IPS-15b (cell line): ENCODE results near the gene LARP6.
"Not testable (repeated sequence)": the region's sequence is repeated elsewhere in the genome, so short reads cannot be mapped to it uniquely, and the experiment has no call there.

Source experiments
- H3K27me3 ChIP-seq: one replicate; pipeline ENCODE4 v1.6.1; 2013; ENCODE audit warnings: low read length; ENCODE audit not compliant: control insufficient read depth, insufficient read depth
- H3K36me3 ChIP-seq: one replicate; pipeline ENCODE4 v1.6.1; 2013; ENCODE audit warnings: low read length; ENCODE audit not compliant: control insufficient read depth, insufficient read depth
- H3K4me1 ChIP-seq: one replicate; pipeline ENCODE4 v1.6.1; 2013; ENCODE audit warnings: mild to moderate bottlenecking, low read length; ENCODE audit not compliant: control insufficient read depth, insufficient read depth
- H3K4me3 ChIP-seq: one replicate; pipeline ENCODE4 v1.5.1; 2013; ENCODE audit warnings: low read depth, low read length
- H3K9ac ChIP-seq: one replicate; pipeline ENCODE4 v1.6.1; 2013; ENCODE audit warnings: low read depth, mild to moderate bottlenecking, low read length
- H3K9me3 ChIP-seq: one replicate; pipeline ENCODE4 v1.6.1; 2013; ENCODE audit warnings: mild to moderate bottlenecking, low read length; ENCODE audit not compliant: control insufficient read depth, insufficient read depth

The LARP6 gene

DNA sequence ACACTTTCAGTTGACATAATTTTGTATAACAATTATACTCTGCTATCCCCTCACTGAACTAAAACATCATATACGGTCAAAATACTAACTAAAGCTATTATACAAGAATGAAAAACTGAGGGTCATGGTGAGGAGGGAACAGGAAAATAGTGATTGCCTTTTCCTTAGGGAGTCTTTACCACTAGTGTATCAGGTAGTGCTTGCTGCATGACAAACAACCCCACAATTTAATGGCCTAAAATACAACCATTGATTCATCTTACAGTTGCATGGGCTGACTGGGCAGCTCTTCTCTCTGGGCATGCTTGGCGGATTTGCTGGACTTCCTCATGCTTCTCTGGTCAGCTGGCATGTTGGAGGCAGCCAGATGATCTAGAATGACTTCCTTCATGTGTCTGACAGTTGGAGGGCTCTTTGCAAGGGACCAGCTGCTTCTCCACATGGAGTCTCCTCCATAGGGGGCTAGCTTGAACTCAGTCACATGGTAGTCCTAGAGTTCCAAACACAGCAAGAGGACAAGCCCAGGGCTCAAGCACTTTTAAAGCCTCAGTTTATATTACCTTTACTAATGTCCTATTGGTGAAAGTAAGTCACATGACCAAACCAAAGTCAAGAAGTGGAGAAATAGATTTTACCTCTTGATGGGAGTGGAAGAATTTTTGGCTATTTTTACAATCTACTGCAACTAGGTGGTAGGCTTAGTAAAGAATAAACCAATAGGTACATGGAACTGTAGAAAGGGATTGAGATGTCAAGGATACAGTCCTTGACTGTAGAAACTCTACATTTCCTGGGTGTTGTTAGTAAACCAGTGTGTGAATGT, 19.5 kb upstream of the LARP6 start:
- no peaks in the 10 kb centered on the region for H3K36me3 ChIP-seq

DNA sequence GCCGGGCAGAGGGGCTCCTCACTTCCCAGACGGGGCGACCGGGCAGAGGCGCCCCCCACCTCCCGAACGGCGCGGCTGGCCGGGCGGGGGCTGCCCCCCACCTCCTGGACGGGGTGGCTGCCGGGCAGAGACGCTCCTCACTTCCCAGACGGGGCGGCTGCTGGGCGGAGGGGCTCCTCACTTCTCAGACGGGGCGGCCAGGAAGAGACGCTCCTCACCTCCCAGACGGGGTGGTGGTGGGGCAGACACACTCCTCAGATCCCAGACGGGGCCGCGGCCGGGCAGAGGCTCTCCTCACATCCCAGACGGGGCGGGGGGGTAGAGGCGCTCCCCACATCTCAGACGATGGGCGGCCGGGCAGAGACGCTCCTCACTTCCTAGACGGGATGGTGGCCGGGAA, 17.5 kb upstream of the LARP6 start:
- H3K9me3 ChIP-seq, H3K36me3 ChIP-seq, H3K27me3 ChIP-seq, H3K4me3 ChIP-seq, H3K4me1 ChIP-seq, H3K9ac ChIP-seq: not testable (repeated sequence)

More for the DNA sequence above, 19.5 kb upstream of the LARP6 start:
- Histone ChIP-seq H3K9ac (no peak overlapping the region), H3K4me3 (no peak overlapping the region), H3K27me3 (no peaks in the 10 kb centered on the region), H3K9me3 (no peaks in the 10 kb centered on the region), H3K4me1 (no peaks in the 10 kb centered on the region)

GRCh38 chr15:70870051-70870450, 16.1 kb upstream of the LARP6 start:
- Histone ChIP-seq H3K4me3 (no peak overlapping the region), H3K4me1 (no peaks in the 10 kb centered on the region), H3K36me3 (no peaks in the 10 kb centered on the region), H3K9ac (no peak overlapping the region), H3K9me3 (no peaks in the 10 kb centered on the region), H3K27me3 (no peaks in the 10 kb centered on the region)

GRCh38 chr15:70869346-70869745, 15.4 kb upstream of the LARP6 start:
- Histone ChIP-seq H3K9ac (no peak overlapping the region), H3K9me3 (no peaks in the 10 kb centered on the region), H3K4me1 (no peaks in the 10 kb centered on the region), H3K36me3 (no peaks in the 10 kb centered on the region), H3K4me3 (no peak overlapping the region), H3K27me3 (no peaks in the 10 kb centered on the region)

DNA sequence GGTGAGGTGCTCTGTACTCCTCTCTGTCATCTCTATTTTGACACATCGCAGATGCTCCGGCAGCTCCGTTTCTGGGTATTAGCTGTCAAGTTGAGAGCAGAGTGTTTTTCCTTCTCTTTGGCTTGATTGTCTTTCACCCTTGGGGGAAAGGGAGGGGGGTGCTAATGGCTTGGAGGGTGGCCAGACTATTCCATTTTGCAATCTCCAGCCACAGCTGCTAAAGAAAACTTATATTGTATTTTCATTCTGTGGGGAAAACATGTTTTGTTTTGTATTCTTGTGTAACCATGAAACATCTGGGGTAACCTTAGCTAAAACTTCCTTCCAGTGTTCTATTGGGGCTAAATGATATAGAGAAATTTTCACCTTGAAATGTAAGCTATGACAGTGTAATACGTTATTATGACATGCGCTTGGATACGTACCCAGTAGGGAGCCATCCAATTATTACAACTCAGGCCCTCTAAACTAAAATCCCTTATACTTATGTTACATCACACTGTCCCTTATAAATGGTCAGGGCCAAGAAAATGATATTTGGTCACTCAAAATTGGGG, 14.0 kb upstream of the LARP6 start:
- H3K9ac ChIP-seq = no peak overlapping the region
- no peaks in the 10 kb centered on the region for H3K27me3 ChIP-seq
- H3K4me3 ChIP-seq = no peak overlapping the region
- no peaks in the 10 kb centered on the region for H3K4me1 ChIP-seq
- H3K9me3 ChIP-seq = no peaks in the 10 kb centered on the region
- H3K36me3 ChIP-seq = no peaks in the 10 kb centered on the region

- no peaks in the 10 kb centered on the region for H3K27me3 ChIP-seq
- H3K4me1 ChIP-seq = no peaks in the 10 kb centered on the region
- H3K9ac ChIP-seq = no peak overlapping the region
- H3K4me3 ChIP-seq = no peak overlapping the region
- no peaks in the 10 kb centered on the region for H3K9me3 ChIP-seq
- no peaks in the 10 kb centered on the region for H3K36me3 ChIP-seq
Observed at GRCh38 chr15:70866982-70867641, 13.2 kb upstream of the LARP6 start.

GRCh38 chr15:70863450-70864218, 9.7 kb upstream of the LARP6 start:
- H3K9me3 ChIP-seq = no peaks in the 10 kb centered on the region
- H3K9ac ChIP-seq = no peak overlapping the region
- no peaks in the 10 kb centered on the region for H3K27me3 ChIP-seq
- no peak overlapping the region for H3K4me3 ChIP-seq
- H3K36me3 ChIP-seq = no peaks in the 10 kb centered on the region
- no peaks in the 10 kb centered on the region for H3K4me1 ChIP-seq

GRCh38 chr15:70859998-70860397, 6.0 kb upstream of the LARP6 start:
- Histone ChIP-seq H3K27me3 (peaks cover 11% of the 10 kb centered on the region), H3K9ac (no peak overlapping the region), H3K4me3 (no peak overlapping the region), H3K9me3 (no peaks in the 10 kb centered on the region), H3K36me3 (no peaks in the 10 kb centered on the region), H3K4me1 (no peaks in the 10 kb centered on the region)

DNA sequence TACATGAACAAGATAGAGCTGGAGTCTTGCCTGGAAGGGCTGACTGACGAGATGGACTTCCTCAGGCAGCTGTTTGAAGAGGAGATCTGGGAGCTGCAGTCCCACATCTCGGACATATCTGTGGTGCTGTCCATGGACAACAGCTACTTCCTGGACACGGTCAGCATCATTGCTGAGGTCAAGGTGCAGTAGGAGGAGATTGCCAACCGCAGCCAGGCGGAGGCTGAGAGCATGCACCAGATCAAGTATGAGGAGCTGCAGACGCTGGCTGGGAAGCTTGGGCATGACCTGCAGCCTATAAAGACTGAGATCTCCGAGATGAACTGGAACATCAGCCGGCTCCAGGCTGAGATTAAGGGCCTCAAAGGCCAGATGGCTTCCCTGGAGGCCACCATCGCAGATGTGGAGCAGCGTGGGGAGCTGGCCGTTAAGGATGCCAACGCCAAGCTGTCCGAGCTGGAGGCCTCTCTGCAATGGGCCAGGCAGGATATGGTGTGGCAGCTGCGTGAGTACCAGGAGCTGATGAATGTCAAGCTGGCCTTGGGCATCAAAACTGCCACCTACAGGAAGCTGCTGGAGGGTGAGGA, 5.5 kb upstream of the LARP6 start:
- no peak overlapping the region for H3K9ac ChIP-seq
- H3K27me3 ChIP-seq = peaks cover 11% of the 10 kb centered on the region
- H3K36me3 ChIP-seq = no peaks in the 10 kb centered on the region
- H3K4me3 ChIP-seq = no peak overlapping the region
- no peaks in the 10 kb centered on the region for H3K9me3 ChIP-seq
- H3K4me1 ChIP-seq = no peaks in the 10 kb centered on the region

DNA sequence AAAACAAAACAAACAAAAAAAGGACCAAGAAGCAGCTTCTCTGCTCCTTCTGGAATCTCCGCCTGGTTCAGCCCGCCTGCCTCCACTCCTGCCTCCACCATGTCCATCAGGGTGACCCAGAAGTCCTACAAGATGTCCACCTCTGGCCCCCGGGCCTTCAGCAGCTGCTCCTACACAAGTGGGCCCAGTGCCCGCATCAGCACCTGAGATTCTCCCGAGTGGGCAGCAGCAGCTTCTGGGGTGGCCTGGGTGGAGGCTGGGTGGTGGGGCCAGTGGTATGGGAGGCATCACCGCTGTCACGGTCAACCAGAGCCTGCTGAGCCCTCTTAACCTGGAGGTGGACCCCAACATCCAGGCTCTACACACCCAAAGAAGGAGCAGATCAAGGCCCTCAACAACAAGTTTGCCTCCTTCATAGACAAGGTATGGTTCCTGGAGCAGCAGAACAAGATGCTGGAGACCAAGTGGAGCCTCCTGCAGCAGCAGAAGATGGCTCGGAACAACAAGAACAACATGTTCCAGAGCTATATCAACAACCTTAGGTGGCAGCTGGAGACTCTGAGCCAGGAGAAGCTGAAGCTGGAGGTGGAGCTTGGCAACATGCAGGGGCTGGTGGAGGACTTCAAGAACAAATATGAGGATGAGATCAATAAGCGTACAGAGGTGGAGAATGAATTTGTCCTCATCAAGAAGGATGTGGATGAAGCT, 4.8 kb upstream of the LARP6 start:
- H3K9ac ChIP-seq, H3K4me1 ChIP-seq, H3K36me3 ChIP-seq, H3K4me3 ChIP-seq, H3K9me3 ChIP-seq: not testable (repeated sequence)
- H3K27me3 ChIP-seq = peaks cover 11% of the 10 kb centered on the region
